ENCODE results near the gene EFNA1.

The EFNA1 gene

DNA sequence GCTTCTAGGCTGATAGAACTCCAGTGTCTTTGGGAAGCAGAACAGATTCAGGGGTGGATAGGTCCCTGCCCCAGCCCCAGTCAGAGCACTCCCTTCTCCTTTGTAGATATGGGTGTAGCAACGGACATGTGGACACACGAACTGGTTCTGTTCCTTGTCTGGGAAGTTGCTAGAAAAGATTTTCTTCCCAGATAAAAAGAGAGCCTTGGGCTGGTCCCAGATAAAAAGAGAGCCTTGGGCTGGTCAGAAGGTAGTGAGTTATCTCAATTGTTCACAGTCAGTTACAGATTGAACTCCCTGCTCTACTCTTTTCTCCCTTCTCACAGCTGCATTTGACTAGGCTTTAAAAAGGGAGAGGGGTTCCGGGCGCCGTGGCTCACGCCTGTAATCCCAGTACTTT, 7.4 kb upstream of the EFNA1 start:
- H3K27ac ChIP-seq (ENCODE audit: low read depth, low read length) = no peak overlapping the region
- H3K9me2 ChIP-seq (replicated peaks; ENCODE audit: control insufficient read depth, low read length) = no peaks in the 10 kb centered on the region
- no peaks in the 10 kb centered on the region for H3K9me3 ChIP-seq (ENCODE audit: control insufficient read depth, insufficient read depth, low read length)
- no peaks in the 10 kb centered on the region for H3K36me3 ChIP-seq (ENCODE audit: control insufficient read depth, low read length)
- no peak overlapping the region for H3K4me2 ChIP-seq (ENCODE audit: low read length)
- no peak overlapping the region for H3K4me3 ChIP-seq (ENCODE audit: low read length)
- no peaks in the 10 kb centered on the region for H3K4me1 ChIP-seq (ENCODE audit: control insufficient read depth, low read length)
- no peaks in the 10 kb centered on the region for H4K20me1 ChIP-seq (ENCODE audit: control insufficient read depth, insufficient read depth, low read depth, low read length)
- TF ChIP-seq, protein P1, sequence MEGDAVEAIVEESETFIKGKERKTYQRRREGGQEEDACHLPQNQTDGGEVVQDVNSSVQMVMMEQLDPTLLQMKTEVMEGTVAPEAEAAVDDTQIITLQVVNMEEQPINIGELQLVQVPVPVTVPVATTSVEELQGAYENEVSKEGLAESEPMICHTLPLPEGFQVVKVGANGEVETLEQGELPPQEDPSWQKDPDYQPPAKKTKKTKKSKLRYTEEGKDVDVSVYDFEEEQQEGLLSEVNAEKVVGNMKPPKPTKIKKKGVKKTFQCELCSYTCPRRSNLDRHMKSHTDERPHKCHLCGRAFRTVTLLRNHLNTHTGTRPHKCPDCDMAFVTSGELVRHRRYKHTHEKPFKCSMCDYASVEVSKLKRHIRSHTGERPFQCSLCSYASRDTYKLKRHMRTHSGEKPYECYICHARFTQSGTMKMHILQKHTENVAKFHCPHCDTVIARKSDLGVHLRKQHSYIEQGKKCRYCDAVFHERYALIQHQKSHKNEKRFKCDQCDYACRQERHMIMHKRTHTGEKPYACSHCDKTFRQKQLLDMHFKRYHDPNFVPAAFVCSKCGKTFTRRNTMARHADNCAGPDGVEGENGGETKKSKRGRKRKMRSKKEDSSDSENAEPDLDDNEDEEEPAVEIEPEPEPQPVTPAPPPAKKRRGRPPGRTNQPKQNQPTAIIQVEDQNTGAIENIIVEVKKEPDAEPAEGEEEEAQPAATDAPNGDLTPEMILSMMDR (IDR thresholded peaks at IDR 0.05; ENCODE audit: low read depth, low read length, poor library complexity, severe bottlenecking) = no peak
- no peak for TF ChIP-seq EZH2phosphoT487 (IDR thresholded peaks at IDR 0.05; ENCODE audit: borderline replicate concordance, low read length)
- no peaks in the 10 kb centered on the region for H3K79me2 ChIP-seq (ENCODE audit: control insufficient read depth, low read length)
- peaks cover 59% of the 10 kb centered on the region for H3K27me3 ChIP-seq (ENCODE audit: control insufficient read depth, low read length)
- no peaks in the 10 kb centered on the region for H3F3A ChIP-seq (ENCODE audit: control insufficient read depth, insufficient read depth)

DNA sequence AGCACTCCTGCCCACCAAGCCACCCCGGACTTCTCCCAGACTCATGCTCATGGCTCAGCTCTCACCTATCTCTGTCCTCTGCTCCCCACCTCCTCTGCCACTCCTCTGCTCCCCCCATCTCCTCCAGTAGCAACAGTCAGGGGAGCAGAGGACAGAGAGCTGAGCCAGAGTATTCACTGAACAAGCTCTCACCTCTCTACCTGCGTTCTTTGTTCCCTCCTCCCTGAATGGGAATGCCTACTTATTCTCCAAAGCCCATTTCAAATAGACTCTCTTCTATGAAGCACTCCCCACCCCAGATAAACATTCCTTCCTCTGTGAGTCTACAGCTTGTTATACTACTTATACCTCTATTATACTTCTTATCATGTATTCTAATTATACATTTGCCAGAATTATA, 6.4 kb upstream of the EFNA1 start:
- no peaks in the 10 kb centered on the region for H3K9me2 ChIP-seq (replicated peaks; ENCODE audit: control insufficient read depth, low read length)
- no peaks in the 10 kb centered on the region for H3K79me2 ChIP-seq (ENCODE audit: control insufficient read depth, low read length)
- no peak overlapping the region for H3K4me3 ChIP-seq (ENCODE audit: low read length)
- H3K27ac ChIP-seq (ENCODE audit: low read depth, low read length) = no peak overlapping the region
- H3K36me3 ChIP-seq (ENCODE audit: control insufficient read depth, low read length) = no peaks in the 10 kb centered on the region
- H4K20me1 ChIP-seq (ENCODE audit: control insufficient read depth, insufficient read depth, low read depth, low read length) = no peaks in the 10 kb centered on the region
- H3F3A ChIP-seq (ENCODE audit: control insufficient read depth, insufficient read depth) = no peaks in the 10 kb centered on the region
- no peaks in the 10 kb centered on the region for H3K4me1 ChIP-seq (ENCODE audit: control insufficient read depth, low read length)
- H3K27me3 ChIP-seq (ENCODE audit: control insufficient read depth, low read length) = peaks cover 62% of the 10 kb centered on the region
- H3K9me3 ChIP-seq (ENCODE audit: control insufficient read depth, insufficient read depth, low read length) = no peaks in the 10 kb centered on the region
- TF ChIP-seq, protein P1 (IDR thresholded peaks at IDR 0.05; ENCODE audit: low read depth, low read length, poor library complexity, severe bottlenecking) = no peak
- no peak for TF ChIP-seq EZH2phosphoT487 (IDR thresholded peaks at IDR 0.05; ENCODE audit: borderline replicate concordance, low read length)
- no peak overlapping the region for H3K4me2 ChIP-seq (ENCODE audit: low read length)

DNA sequence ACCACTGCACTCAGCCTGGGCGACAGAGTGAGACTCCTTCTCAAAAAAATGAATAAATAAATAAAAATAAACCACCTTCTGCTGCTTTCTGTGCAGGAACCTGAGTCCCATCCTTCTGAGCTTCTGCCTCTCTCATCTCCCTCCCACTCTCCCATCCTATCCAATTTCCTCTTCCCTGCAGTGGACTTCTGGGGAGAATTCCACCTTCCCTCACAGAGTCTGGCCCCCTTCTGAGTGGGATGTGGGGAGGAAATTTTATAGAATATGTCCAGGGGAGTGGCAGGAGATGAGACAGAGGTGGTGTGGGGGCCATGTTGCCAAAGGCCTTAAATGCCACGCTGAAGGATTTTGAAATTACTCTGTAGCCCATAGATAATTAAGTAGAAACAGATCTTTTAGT, 5.4 kb upstream of the EFNA1 start:
- Histone ChIP-seq H3K27ac (ENCODE audit: low read depth, low read length) (no peak overlapping the region), H3K36me3 (ENCODE audit: control insufficient read depth, low read length) (no peaks in the 10 kb centered on the region), H3K9me3 (ENCODE audit: control insufficient read depth, insufficient read depth, low read length) (no peaks in the 10 kb centered on the region), H3K4me3 (ENCODE audit: low read length) (no peak overlapping the region), H3F3A (ENCODE audit: control insufficient read depth, insufficient read depth) (no peaks in the 10 kb centered on the region), H3K79me2 (ENCODE audit: control insufficient read depth, low read length) (no peaks in the 10 kb centered on the region), H4K20me1 (ENCODE audit: control insufficient read depth, insufficient read depth, low read depth, low read length) (no peaks in the 10 kb centered on the region), H3K4me1 (ENCODE audit: control insufficient read depth, low read length) (peaks cover 9% of the 10 kb centered on the region), H3K9me2 (replicated peaks; ENCODE audit: control insufficient read depth, low read length) (no peaks in the 10 kb centered on the region), H3K27me3 (ENCODE audit: control insufficient read depth, low read length) (peaks cover 70% of the 10 kb centered on the region), H3K4me2 (ENCODE audit: low read length) (no peak overlapping the region)
- TF ChIP-seq, protein P1 (IDR thresholded peaks at IDR 0.05; ENCODE audit: low read depth, low read length, poor library complexity, severe bottlenecking) = no peak
- no peak for TF ChIP-seq EZH2phosphoT487 (IDR thresholded peaks at IDR 0.05; ENCODE audit: borderline replicate concordance, low read length)

DNA sequence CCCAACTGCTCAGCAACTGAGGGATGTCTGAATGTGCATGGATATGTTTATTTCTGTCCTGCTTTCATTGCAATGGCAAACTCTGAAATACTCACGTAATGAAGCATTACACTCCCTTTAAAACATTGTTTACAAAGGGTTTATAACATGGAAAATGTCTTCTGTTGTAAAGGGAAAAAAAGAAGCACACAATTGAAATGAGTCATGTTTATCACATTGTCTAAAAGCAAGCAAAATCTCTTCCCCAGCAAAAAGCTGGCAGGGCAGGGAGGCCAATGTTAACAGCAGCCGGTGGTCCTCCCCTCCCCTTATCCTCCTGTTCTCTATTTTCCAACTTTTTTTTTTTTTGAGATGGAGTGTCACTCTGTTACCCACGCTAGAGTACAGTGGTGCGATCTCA, 3.9 kb upstream of the EFNA1 start:
- Histone ChIP-seq H3K4me2 (ENCODE audit: low read length) (no peak overlapping the region), H3K27ac (ENCODE audit: low read depth, low read length) (no peak overlapping the region), H3K4me1 (ENCODE audit: control insufficient read depth, low read length) (peaks cover 24% of the 10 kb centered on the region), H3K9me3 (ENCODE audit: control insufficient read depth, insufficient read depth, low read length) (no peaks in the 10 kb centered on the region), H3K4me3 (ENCODE audit: low read length) (no peak overlapping the region), H3K27me3 (ENCODE audit: control insufficient read depth, low read length) (peaks cover 74% of the 10 kb centered on the region), H3F3A (ENCODE audit: control insufficient read depth, insufficient read depth) (no peaks in the 10 kb centered on the region), H3K79me2 (ENCODE audit: control insufficient read depth, low read length) (no peaks in the 10 kb centered on the region), H3K36me3 (ENCODE audit: control insufficient read depth, low read length) (no peaks in the 10 kb centered on the region), H3K9me2 (replicated peaks; ENCODE audit: control insufficient read depth, low read length) (no peaks in the 10 kb centered on the region), H4K20me1 (ENCODE audit: control insufficient read depth, insufficient read depth, low read depth, low read length) (no peaks in the 10 kb centered on the region)
- TF ChIP-seq, protein P1 (IDR thresholded peaks at IDR 0.05; ENCODE audit: low read depth, low read length, poor library complexity, severe bottlenecking) = no peak
- TF ChIP-seq EZH2phosphoT487 (IDR thresholded peaks at IDR 0.05; ENCODE audit: borderline replicate concordance, low read length) = no peak
